Measurements from ENCODE around the gene UTS2.

Gene UTS2

GRCh38 chr1:7826363-7826762, 26.5 kb downstream of the UTS2 start:
- TF ChIP-seq CTCF (conservative IDR thresholded peaks at IDR 0.05; ENCODE audit: low read depth), result no peak
- H3K27ac ChIP-seq, result no peak overlapping the region
- POLR2A ChIA-PET (ENCODE audit: low non-redundant PET), result no interaction called here
- no peak for DNase-seq (ENCODE audit: low spot score)
- CTCF ChIA-PET, result no interaction called here

GRCh38 chr1:7824701-7825100, 28.2 kb downstream of the UTS2 start:
- H3K27ac ChIP-seq, result no peak overlapping the region
- DNase-seq (ENCODE audit: low spot score), result no peak
- ChIA-PET POLR2A (ENCODE audit: low non-redundant PET) (no interaction called here), CTCF (interaction anchor here (0.6 kb wide), 3 partner anchors 23 to 197 kb away, joined by 3 read pairs; no protein-coding TSS in a partner anchor)
- no peak for TF ChIP-seq CTCF (conservative IDR thresholded peaks at IDR 0.05; ENCODE audit: low read depth)

GRCh38 chr1:7821282-7821681, 31.6 kb downstream of the UTS2 start:
- TF ChIP-seq CTCF (conservative IDR thresholded peaks at IDR 0.05; ENCODE audit: low read depth), result no peak
- H3K27ac ChIP-seq, result no peak overlapping the region
- DNase-seq (ENCODE audit: low spot score), result no peak
- ChIA-PET POLR2A (ENCODE audit: low non-redundant PET) (no interaction called here), CTCF (interaction anchor here (0.7 kb wide), 1 partner anchor 861 kb away, joined by 3 read pairs; no protein-coding TSS in a partner anchor)

GRCh38 chr1:7813677-7814373, 39.0 kb downstream of the UTS2 start:
- H3K27ac ChIP-seq, result no peak overlapping the region
- no peak for TF ChIP-seq CTCF (conservative IDR thresholded peaks at IDR 0.05; ENCODE audit: low read depth)
- POLR2A ChIA-PET (ENCODE audit: low non-redundant PET), result no interaction called here
- CTCF ChIA-PET, result interaction anchor here (0.6 to 0.7 kb wide), 2 partner anchors 145 to 153 kb away, joined by 3 read pairs; no protein-coding TSS in a partner anchor
- no peak for DNase-seq (ENCODE audit: low spot score)

GRCh38 chr1:7811476-7811875, 41.4 kb downstream of the UTS2 start:
- no peak for DNase-seq (ENCODE audit: low spot score)
- POLR2A ChIA-PET (ENCODE audit: low non-redundant PET), result no interaction called here
- CTCF ChIA-PET, result interaction anchor here (0.6 kb wide), 1 partner anchor 142 kb away, joined by 3 read pairs; no protein-coding TSS in a partner anchor

GRCh38 chr1:7810395-7810794, 42.5 kb downstream of the UTS2 start:
- CTCF ChIA-PET, result interaction anchor here (0.6 kb wide), 1 partner anchor 542 kb away, joined by 3 read pairs; no protein-coding TSS in a partner anchor
- peak; percentile 79 for DNase-seq (ENCODE audit: low spot score)
- POLR2A ChIA-PET (ENCODE audit: low non-redundant PET), result no interaction called here
- no peak for TF ChIP-seq CTCF (conservative IDR thresholded peaks at IDR 0.05; ENCODE audit: low read depth)
- H3K27ac ChIP-seq, result no peak overlapping the region

More at GRCh38 chr1:7811476-7811875, 41.4 kb downstream of the UTS2 start:
- no peak for TF ChIP-seq CTCF (conservative IDR thresholded peaks at IDR 0.05; ENCODE audit: low read depth)
- no peak overlapping the region for H3K27ac ChIP-seq
